Hematopoietic multipotent progenitor cell treated with erythropoietin and hydrocortisone succinate and interleukin-3 and kit ligand, for 15 days (in vitro differentiated cells): Measurements from ENCODE around the gene INPP5B.
"Not testable (repeated sequence)": the region's sequence is repeated elsewhere in the genome, so short reads cannot be mapped to it uniquely, and the experiment has no call there.

Source experiments
- DNase-seq: peaks from one replicate; pipeline ENCODE4 v3.0.0-alpha.2; 2015; ENCODE audit warnings: low spot score

INPP5B gene

GRCh38 chr1:37948166-37948565 lies 1.3 kb upstream of the INPP5B start:
- DNase-seq = no peak

GRCh38 chr1:37947364-37947763 lies 511 bp upstream of the INPP5B start:
- DNase-seq = no peak

- DNase-seq = peak; percentile 36
Measured at GRCh38 chr1:37945743-37946702, 830 bp downstream of the INPP5B start.

- DNase-seq = no peak
Measured at GRCh38 chr1:37945251-37945650, 1.6 kb downstream of the INPP5B start.

GRCh38 chr1:37944816-37945215 lies 2.0 kb downstream of the INPP5B start:
- no peak for DNase-seq

- DNase-seq = no peak
Measured at GRCh38 chr1:37944086-37944763, 2.6 kb downstream of the INPP5B start.

GRCh38 chr1:37940299-37940947 lies 6.4 kb downstream of the INPP5B start:
- DNase-seq = no peak

GRCh38 chr1:37936760-37937159 lies 10.1 kb downstream of the INPP5B start:
- not testable (repeated sequence) for DNase-seq

- DNase-seq = no peak
Measured at GRCh38 chr1:37932759-37933158, 14.1 kb downstream of the INPP5B start.

GRCh38 chr1:37931361-37932158 lies 15.3 kb downstream of the INPP5B start:
- DNase-seq = peak; percentile 97

- peak; percentile 38 for DNase-seq
Measured at GRCh38 chr1:37931102-37931360, 15.8 kb downstream of the INPP5B start.

GRCh38 chr1:37930246-37931101 lies 16.4 kb downstream of the INPP5B start:
- DNase-seq = peak; percentile 27

- no peak for DNase-seq
Measured at GRCh38 chr1:37926038-37926924, 20.6 kb downstream of the INPP5B start.

- no peak for DNase-seq
Measured at GRCh38 chr1:37925316-37925715, 21.5 kb downstream of the INPP5B start.

- DNase-seq = no peak
Measured at GRCh38 chr1:37923551-37923889, 23.3 kb downstream of the INPP5B start.

GRCh38 chr1:37922767-37923550 lies 23.9 kb downstream of the INPP5B start:
- DNase-seq = peak; percentile 83

GRCh38 chr1:37919277-37919676 lies 27.6 kb downstream of the INPP5B start:
- DNase-seq = peak; percentile 54

- no peak for DNase-seq
Measured at GRCh38 chr1:37915476-37916093, 31.3 kb downstream of the INPP5B start.
